SU-DHL-6 (cell line): ENCODE results near the gene GRM1.

Experiments used
- H2AFZ ChIP-seq: fragments of 200-600 bp; sonication (generic); 2 replicates; pipeline ENCODE4 v1.6.1; 2014; ENCODE audit warnings: low read depth, mild to moderate bottlenecking, moderate library complexity, mixed read lengths, antibody characterized with exemption, low read length; ENCODE audit not compliant: severe bottlenecking
- H3F3A ChIP-seq: fragments of 200-600 bp; shearing (Covaris generic); 2 replicates; pipeline ENCODE4 v1.6.0; 2016; ENCODE audit warnings: antibody characterized with exemption, mild to moderate bottlenecking; ENCODE audit not compliant: insufficient read depth
- H3K27ac ChIP-seq: fragments of 200-600 bp; sonication (generic); 2 replicates; pipeline ENCODE4 v1.5.1; 2016; ENCODE audit warnings: low read depth, mild to moderate bottlenecking, low read length, moderate library complexity, mixed read lengths
- H3K27me3 ChIP-seq: fragments of 200-600 bp; sonication (generic), shearing (Covaris generic); 2 replicates; pipeline ENCODE4 v1.6.0; 2014; ENCODE audit warnings: mild to moderate bottlenecking, low read length
- H3K36me3 ChIP-seq: fragments of 200-600 bp; sonication (generic); 2 replicates; pipeline ENCODE4 v1.6.1; 2014; ENCODE audit warnings: mild to moderate bottlenecking, low read length, mixed read lengths
- H3K4me2 ChIP-seq: fragments of 300-600, 200-600 bp; shearing (Covaris generic), sonication (generic); 2 replicates; pipeline ENCODE4 v1.6.0; 2014; ENCODE audit warnings: low read length, low read depth, mild to moderate bottlenecking; ENCODE audit not compliant: poor library complexity, severe bottlenecking
- H3K4me3 ChIP-seq: fragments of 200-600 bp; sonication (generic); 2 replicates; pipeline ENCODE4 v1.5.1; 2014; ENCODE audit warnings: antibody characterized with exemption, low read length, mild to moderate bottlenecking, mixed read lengths; ENCODE audit not compliant: insufficient read depth, poor library complexity, severe bottlenecking
- H3K79me2 ChIP-seq: fragments of 200-600 bp; sonication (generic); 2 replicates; pipeline ENCODE4 v1.6.1; 2014; ENCODE audit warnings: mild to moderate bottlenecking, low read length, moderate library complexity; ENCODE audit not compliant: insufficient read depth
- H3K9ac ChIP-seq: fragments of 200-600 bp; sonication (generic); 2 replicates; pipeline ENCODE4 v1.7.0; 2014; ENCODE audit warnings: mild to moderate bottlenecking, low read length
- H3K9me2 ChIP-seq: fragments of 200-600 bp; sonication (generic); replicated peaks from 2 replicates; pipeline ENCODE4 v1.6.1; 2014; ENCODE audit warnings: low read length; ENCODE audit not compliant: insufficient read depth
- H3K9me3 ChIP-seq: fragments of 200-600 bp; sonication (generic); 2 replicates; pipeline ENCODE4 v1.6.1; 2014; ENCODE audit warnings: low read length, mixed read lengths; ENCODE audit not compliant: insufficient read depth
- H4K20me1 ChIP-seq: fragments of 200-600 bp; sonication (generic); 2 replicates; pipeline ENCODE4 v1.6.1; 2014; ENCODE audit warnings: low read depth, mild to moderate bottlenecking, antibody characterized with exemption, low read length, moderate library complexity, mixed read lengths
- EZH2phosphoT487 ChIP-seq: fragments of 200-600 bp; sonication (generic), shearing (Covaris generic); conservative IDR thresholded peaks from 2 replicates; pipeline ENCODE4 v1.6.1; 2018; ENCODE audit warnings: mild to moderate bottlenecking, antibody characterized with exemption, low read length, moderate library complexity, mixed read lengths
- TF ChIP-seq, protein P1 (sequence below): fragments of 200-600 bp; sonication (generic); IDR thresholded peaks from one replicate; pipeline ENCODE4 v1.5.1; 2017; ENCODE audit warnings: antibody characterized with exemption, mild to moderate bottlenecking, low read length, moderate library complexity; ENCODE audit not compliant: insufficient read depth, poor library complexity, severe bottlenecking

The GRM1 gene

GRCh38 chr6:146040360-146040759, 11.5 kb downstream of the GRM1 start:
- no peak overlapping the region for H2AFZ ChIP-seq
- no peaks in the 10 kb centered on the region for H3K9me2 ChIP-seq
- no peak for TF ChIP-seq EZH2phosphoT487
- TF ChIP-seq, protein P1, sequence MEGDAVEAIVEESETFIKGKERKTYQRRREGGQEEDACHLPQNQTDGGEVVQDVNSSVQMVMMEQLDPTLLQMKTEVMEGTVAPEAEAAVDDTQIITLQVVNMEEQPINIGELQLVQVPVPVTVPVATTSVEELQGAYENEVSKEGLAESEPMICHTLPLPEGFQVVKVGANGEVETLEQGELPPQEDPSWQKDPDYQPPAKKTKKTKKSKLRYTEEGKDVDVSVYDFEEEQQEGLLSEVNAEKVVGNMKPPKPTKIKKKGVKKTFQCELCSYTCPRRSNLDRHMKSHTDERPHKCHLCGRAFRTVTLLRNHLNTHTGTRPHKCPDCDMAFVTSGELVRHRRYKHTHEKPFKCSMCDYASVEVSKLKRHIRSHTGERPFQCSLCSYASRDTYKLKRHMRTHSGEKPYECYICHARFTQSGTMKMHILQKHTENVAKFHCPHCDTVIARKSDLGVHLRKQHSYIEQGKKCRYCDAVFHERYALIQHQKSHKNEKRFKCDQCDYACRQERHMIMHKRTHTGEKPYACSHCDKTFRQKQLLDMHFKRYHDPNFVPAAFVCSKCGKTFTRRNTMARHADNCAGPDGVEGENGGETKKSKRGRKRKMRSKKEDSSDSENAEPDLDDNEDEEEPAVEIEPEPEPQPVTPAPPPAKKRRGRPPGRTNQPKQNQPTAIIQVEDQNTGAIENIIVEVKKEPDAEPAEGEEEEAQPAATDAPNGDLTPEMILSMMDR = no peak
- H3K9ac ChIP-seq = no peak overlapping the region
- H3K79me2 ChIP-seq = no peaks in the 10 kb centered on the region
- H3K36me3 ChIP-seq = no peaks in the 10 kb centered on the region
- H3K4me3 ChIP-seq = no peak overlapping the region
- no peaks in the 10 kb centered on the region for H4K20me1 ChIP-seq
- no peak overlapping the region for H3K27ac ChIP-seq
- H3F3A ChIP-seq = no peaks in the 10 kb centered on the region
- no peaks in the 10 kb centered on the region for H3K27me3 ChIP-seq
- H3K9me3 ChIP-seq = no peaks in the 10 kb centered on the region
- H3K4me2 ChIP-seq = no peak overlapping the region

- TF ChIP-seq, protein P1 = no peak
- TF ChIP-seq EZH2phosphoT487 = no peak
- Histone ChIP-seq H3K9ac (no peak overlapping the region), H3K9me3 (no peaks in the 10 kb centered on the region), H3K27ac (no peak overlapping the region), H3K4me3 (no peak overlapping the region), H3K79me2 (no peaks in the 10 kb centered on the region), H3F3A (no peaks in the 10 kb centered on the region), H4K20me1 (no peaks in the 10 kb centered on the region), H3K27me3 (no peaks in the 10 kb centered on the region), H2AFZ (no peak overlapping the region), H3K9me2 (no peaks in the 10 kb centered on the region), H3K36me3 (no peaks in the 10 kb centered on the region), H3K4me2 (no peak overlapping the region)
Observed at GRCh38 chr6:146041282-146041681, 12.4 kb downstream of the GRM1 start.

DNA sequence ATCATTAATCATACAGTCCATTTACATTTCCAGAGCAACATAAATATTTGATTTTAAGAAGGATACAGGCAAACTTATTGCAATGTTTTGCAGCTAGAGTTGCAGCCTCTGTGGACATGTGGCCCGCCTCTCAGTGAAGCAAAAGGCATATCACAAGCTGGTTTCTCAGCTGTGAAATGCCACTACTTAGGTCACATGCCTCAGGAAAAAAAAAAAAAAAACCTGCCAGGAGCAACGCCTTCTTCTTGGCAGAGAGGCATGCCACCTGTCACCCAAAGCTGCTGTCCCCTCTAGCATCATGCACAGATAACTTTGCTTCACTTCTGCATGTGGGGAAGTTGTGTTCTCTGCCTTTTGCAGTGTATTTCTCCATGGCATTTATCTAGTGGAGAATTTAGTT, 18.5 kb downstream of the GRM1 start:
- H3F3A ChIP-seq = no peaks in the 10 kb centered on the region
- H3K9ac ChIP-seq = no peak overlapping the region
- H3K9me2 ChIP-seq = no peaks in the 10 kb centered on the region
- H3K4me3 ChIP-seq = no peak overlapping the region
- no peak overlapping the region for H3K27ac ChIP-seq
- H2AFZ ChIP-seq = no peak overlapping the region
- no peaks in the 10 kb centered on the region for H3K36me3 ChIP-seq
- no peaks in the 10 kb centered on the region for H3K79me2 ChIP-seq
- H3K27me3 ChIP-seq = no peaks in the 10 kb centered on the region
- no peak overlapping the region for H3K4me2 ChIP-seq
- no peak for TF ChIP-seq EZH2phosphoT487
- TF ChIP-seq, protein P1 = no peak
- H3K9me3 ChIP-seq = no peaks in the 10 kb centered on the region
- no peaks in the 10 kb centered on the region for H4K20me1 ChIP-seq
